Central memory CD4-positive, alpha-beta T cell (primary cell): ENCODE data around the gene ZNRF4.
"Not testable (repeated sequence)": the region's sequence is repeated elsewhere in the genome, so short reads cannot be mapped to it uniquely, and the experiment has no call there.

ENCODE experiments used
- DNase-seq: peaks from one replicate; pipeline ENCODE4 v3.0.0; 2022
- total RNA-seq, 3 experiments: gene quantifications; one replicate each; lab custom pipeline; 2026; lab: John Stamatoyannopoulos, UW

The ZNRF4 gene, protein sequence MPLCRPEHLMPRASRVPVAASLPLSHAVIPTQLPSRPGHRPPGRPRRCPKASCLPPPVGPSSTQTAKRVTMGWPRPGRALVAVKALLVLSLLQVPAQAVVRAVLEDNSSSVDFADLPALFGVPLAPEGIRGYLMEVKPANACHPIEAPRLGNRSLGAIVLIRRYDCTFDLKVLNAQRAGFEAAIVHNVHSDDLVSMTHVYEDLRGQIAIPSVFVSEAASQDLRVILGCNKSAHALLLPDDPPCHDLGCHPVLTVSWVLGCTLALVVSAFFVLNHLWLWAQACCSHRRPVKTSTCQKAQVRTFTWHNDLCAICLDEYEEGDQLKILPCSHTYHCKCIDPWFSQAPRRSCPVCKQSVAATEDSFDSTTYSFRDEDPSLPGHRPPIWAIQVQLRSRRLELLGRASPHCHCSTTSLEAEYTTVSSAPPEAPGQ
- total RNA-seq = 0 reads per million in 3 experiments

DNA sequence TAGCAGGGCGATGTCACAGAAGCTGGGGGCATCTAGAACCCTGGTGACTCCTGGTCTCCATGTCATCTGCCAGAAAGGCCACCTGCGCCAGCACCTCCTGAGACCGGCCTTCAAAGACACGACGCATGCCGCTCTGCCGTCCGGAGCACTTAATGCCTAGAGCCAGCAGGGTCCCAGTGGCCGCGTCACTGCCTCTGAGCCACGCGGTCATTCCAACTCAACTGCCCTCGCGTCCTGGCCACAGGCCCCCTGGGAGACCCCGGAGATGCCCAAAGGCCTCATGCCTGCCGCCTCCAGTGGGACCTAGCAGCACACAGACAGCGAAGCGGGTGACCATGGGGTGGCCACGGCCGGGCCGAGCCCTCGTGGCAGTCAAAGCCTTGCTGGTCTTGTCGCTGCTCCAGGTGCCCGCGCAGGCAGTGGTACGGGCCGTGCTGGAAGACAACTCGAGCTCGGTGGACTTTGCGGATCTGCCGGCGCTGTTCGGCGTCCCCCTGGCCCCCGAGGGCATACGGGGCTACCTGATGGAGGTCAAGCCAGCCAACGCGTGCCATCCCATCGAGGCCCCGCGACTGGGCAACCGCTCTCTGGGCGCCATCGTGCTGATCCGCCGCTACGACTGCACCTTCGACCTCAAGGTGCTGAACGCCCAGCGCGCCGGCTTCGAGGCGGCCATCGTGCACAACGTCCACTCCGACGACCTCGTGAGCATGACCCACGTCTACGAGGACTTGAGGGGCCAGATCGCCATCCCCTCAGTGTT is at the start of gene ZNRF4:
Gene ZNRF4, plus strand, starts transcription at position 51 of the 763 bp plus-strand sequence. Its CDS starts 75 bp downstream, at position 126.
- DNase-seq = no peak

DNA sequence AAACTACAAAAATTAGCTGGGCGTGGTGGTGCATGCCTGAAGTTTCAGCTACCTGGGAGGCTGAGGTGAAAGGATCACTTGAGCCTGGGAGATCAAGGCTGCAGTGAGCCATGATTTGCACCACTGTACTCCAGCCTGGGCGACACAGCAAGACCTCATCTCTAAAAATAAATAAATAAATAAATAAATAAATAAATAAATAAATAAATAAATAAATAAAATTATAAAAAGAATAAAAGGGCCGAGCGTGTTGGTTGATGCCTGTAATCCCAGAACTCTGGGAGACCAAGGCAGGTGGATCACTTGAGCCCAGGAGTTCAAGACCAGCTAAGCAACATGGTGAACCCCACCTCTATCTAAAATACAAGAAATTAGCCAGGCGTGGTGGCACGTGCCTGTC is 49.0 kb upstream of the ZNRF4 start:
- not testable (repeated sequence) for DNase-seq

DNA sequence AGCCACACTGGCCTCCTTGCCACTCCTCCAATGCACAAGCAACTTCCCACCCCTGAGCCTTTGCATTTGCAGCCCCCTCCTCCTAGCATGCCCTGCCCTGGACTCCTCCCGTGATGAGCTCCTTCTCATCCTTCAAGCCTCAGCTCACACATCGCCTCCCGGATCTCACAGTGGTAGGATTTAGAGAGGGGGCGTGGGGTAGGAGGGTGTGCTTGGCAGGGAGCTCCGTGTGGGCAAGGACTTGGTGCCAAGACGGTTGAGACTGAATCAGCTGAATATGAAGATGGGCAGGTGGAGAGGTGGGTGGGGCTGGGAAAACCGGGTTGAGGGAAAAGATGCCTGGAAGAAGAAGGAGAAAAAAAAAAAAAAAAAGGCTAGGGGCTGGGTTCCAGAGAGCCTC is 48.4 kb upstream of the ZNRF4 start:
- no peak for DNase-seq

DNA sequence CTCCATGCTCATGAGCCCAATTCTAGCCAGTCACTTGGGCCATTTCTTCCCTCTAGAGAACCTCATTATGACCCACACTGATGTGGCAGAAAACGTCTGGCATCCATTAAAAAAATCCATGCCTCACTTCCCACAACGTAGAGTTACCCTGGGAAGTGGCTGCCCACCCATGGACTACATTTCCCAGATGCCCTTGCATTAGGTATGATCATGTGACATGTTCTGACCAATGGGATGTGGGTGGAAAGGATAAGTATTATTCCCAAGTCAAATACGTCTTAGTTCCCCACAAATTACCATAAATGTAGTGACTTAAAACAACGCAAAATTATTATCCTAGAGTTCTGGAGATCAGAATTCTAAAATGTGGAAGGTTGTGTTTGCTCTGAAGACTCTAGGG is 47.9 kb upstream of the ZNRF4 start:
- no peak for DNase-seq

DNA sequence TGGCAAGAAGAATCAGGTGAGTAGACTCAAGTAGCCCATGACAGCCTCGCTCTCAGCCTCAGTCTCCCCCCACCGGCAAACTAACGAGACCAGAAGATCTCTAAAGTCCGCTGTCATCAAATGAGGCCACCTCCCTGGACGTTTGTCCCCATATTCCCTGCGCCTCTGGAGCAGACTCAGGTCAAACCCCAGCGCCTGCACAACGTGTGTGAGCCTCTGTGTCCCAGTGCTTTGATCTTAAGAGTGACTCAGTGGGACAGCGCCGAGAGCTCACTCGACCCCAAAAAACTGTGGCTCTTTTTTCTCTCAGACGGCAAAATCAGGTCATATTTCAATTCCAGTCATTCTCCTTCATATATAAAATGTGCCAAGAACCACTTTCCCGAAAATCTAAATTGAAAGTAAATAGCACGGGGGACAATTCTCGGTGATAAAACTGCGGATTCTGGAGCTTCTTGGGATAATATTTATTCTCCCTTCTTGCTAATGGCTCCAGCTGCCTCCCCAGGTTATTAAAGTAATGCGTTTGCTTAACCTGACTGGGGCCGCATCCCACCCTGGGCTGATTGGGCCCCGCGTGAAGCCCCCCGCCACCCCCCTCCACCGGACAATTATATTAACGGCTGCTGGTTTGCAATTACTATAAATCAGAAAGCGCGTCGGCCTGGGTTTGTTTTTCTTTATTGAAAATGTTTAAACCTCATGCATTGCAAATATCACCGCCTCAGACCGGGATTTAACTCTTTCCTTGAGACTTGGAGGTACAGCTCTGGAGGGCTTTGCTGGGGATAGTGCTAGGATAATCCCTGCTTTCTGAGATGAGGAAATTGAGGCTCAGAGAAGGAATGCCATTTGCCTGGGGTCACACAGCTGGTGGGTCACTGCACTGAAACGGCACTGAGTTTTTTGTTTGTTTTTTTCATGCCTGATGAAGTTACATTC is 37.5 kb upstream of the ZNRF4 start:
- DNase-seq = no peak

DNA sequence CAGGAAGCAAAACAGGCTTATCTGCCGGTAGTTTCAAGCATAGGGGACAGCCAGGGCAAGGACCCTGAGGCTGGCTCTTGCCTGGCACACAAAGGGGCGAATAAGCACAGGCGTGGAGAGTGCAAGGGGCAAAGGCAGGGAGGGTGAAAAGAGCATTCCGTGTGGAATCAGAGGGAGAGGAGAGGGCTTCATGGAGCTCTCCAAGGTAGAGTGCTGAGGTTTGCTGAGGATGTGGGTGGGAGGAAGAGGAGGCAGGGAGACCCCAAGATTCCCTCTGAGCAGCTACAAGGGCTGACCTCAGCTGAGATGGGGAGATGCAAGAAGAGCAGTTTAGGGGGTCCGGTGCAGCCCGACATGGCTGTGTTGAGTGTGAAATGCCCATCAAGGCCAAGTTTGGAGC is 36.5 kb upstream of the ZNRF4 start:
- no peak for DNase-seq

DNA sequence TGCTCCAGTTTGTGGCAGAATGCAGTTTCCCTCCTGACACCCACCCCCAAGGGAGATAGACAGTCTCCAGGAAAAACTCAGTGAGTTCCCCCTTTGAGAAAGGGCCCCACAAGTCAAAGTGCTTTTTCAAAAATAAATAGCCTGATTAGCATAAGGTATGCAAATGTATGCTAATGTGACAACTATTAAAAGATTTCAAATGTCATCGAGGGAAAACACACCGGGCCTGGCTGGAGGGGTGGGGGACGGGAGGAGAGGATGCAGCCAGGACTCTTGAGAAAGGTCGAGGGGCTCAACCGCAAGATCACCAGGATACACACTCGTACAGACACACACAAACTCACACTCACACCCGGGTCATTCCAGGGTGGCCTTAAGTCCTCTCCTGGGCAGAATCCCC is 34.3 kb upstream of the ZNRF4 start:
- no peak for DNase-seq

DNA sequence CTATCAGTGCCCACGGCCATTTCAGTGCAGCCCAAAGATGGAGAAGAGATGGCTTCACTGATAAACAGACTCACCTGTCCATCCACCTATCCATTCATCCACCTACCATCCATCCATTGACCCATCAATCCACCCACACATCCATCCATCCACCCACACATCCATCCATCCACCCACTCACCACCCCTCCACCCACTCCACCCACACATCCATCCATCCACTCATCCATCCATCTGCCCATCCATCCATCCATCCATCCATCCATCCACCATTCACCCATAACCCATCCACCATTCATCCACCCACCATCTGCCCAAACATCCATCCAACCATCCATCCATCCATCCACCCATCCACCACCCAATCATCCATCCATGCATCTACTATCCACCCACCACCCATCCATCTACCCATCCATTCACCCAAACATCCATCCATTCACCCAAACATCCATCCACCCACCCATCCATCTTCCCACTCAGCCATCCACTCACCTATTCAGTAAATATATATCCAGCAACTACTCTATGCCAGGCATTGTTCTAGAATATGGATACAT is 31.6 kb upstream of the ZNRF4 start:
- no peak for DNase-seq

DNA sequence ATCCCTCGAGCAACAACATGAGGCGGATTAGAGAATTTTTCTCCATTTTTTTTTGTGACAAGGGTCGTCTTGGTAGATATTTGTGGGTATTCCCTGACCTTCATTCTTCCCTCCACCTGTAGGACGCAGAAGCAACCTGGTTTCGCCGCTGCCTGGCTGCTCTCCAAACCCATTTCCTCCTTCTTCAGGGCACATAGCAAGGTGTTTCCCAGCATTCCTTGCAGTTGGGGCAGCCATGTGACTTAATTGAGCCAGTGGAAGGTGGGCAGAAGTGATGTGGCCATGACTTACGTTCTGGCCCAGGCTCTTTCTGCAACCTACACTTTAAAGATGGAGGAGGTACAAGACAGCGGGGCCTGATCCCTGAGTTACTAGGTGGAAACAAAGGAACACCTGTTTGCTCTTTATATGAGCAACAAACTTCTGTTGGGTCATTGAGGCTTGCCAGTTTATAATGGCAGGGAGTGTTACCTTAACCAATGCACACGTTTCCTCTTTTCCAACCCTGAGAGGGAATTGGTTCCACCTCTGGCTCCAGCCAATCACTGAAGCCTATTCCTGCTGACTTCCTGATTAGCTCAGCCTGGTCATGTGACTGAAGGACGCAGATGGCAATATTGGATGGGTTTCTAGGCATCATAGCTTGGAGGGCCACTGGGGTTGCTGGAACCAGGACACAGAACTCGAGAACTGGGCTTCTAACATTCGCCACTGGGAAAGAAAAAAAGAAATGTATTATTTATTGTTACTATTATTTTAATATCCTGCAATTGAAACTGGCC is 30.8 kb upstream of the ZNRF4 start:
- DNase-seq = no peak

DNA sequence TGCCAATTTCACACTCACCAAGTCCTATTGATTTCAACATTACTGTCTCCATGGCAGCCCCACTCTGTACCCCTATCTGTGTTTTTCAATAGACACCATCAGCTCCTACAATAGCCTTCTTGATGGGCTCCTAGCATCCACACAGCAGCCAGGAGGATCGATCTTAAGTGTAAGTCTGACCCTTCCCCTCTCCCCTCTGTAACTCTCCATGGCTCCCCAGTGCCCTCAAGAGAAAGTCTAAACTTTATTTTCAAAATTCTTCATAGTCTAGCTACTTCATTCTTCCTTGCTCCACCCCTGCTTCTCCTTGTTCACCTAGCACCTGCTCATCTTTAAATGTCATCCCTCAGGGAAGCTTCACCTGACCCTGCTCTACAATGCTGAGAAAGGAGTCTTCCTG is 30.0 kb upstream of the ZNRF4 start:
- no peak for DNase-seq

DNA sequence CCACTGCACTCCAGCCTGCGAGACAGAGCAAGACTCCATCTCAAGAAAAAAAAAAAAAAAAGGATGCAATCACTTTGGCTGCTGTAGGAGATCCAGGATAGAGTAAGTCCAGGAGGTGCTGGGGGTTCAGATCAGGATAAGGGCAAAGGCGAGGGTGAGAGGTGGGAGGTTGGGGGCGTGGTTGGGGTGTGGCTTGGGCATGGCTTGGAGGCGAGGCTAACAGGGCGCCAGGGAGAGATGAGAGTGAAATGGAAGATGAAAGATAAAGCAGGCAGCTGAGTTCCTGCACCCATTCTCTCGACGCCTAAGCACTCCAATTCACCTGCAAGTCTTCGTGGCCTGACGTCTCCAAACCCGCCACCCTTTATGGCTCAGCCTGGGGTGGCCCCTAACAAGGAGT is 25.0 kb upstream of the ZNRF4 start:
- DNase-seq = no peak

DNA sequence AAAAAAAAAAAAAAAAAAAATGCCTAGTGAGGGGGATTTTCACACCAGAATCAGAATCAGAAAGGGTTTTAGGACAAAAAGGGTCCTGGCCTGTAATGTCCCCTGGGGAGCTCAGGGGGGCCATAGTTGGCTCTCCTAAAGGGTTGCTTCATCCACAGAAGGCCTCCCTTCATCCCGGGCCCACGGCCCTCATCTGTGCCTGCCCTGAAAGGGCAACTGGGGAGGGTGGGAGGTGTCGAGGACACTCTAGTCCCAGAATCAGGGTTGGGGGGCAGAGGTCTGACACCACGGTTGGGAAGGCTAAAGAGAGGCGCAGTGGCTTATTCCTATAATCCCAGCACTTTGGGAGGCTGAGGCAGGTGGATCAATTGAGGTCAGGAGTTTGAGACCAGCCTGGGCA is 22.5 kb upstream of the ZNRF4 start:
- no peak for DNase-seq

DNA sequence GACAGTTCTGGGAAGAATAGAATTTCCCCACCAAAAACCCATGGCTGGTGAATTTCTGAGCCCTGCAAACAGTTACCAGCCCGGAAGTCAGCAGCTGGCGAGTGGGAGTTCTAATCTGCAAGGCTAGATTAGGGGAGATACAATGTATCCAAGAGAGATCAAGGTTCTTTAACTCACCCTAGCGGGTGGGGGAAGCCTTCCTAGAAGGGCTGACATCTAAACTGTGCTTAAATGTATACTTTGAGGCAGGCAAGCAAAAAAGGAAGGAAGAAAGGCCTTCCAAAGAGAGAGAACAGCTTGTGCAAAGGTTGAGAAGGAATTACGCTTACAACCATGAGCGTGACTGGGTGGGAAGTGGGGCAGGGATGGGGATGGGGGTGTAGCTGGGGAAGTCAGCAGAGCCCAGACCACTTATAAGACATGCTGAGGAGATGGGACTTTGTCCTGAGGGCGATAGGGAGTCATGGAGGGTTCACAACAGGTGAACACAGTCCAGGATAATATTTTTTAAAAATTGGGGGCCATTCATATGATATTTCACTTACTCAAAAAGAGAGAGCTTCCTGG is 20.8 kb upstream of the ZNRF4 start:
- DNase-seq = no peak

DNA sequence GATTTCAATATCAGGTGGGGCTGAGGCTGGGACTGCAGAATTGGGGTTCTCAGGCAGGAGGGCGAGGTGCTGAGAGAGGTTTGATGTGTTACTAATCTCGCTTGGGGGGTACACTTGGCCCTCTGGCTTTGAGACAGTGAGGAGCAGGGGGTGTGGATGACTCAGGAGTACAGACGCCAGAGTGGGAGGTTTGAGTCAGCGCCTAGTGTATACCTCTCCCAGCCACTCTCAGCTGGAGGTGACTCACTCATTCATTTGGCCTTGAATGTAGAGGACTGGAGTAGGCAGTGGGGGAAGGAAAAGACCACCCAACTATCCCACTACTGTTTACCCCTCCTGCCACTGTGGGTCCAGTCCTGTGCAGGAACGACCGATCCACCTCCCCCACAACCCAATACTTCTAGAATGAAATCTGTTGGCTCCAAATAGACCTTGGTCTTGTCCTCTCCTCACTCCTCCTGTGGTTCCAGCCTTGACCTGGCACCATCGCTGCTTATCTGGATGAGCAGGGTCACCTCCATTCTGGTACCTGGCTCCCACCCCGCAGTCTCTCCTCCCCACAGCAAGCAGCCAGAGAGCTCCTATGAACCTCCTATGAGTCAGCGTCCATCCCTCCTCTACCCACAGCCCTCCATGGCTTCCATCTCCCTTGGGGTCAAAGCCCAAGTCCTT is 20.1 kb upstream of the ZNRF4 start:
- DNase-seq = no peak

DNA sequence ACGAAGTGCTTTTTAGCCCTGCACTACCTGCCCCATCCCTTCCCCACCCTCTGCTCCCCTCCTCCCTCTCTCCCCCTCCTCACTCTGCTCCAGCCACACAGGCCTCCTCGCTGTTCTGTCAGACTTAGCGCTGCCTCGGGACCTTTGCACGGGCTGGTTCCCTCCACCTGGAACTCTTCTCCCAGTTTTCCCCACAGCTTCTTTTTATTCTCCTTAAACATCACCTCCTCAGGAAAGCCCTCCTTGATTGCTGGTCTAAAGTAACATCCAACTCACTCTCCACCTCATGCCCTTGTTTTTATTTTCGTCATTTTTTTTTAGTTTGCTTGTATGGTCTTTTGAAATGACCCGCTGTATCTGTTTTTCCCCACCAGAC is 19.6 kb upstream of the ZNRF4 start:
- DNase-seq = no peak

DNA sequence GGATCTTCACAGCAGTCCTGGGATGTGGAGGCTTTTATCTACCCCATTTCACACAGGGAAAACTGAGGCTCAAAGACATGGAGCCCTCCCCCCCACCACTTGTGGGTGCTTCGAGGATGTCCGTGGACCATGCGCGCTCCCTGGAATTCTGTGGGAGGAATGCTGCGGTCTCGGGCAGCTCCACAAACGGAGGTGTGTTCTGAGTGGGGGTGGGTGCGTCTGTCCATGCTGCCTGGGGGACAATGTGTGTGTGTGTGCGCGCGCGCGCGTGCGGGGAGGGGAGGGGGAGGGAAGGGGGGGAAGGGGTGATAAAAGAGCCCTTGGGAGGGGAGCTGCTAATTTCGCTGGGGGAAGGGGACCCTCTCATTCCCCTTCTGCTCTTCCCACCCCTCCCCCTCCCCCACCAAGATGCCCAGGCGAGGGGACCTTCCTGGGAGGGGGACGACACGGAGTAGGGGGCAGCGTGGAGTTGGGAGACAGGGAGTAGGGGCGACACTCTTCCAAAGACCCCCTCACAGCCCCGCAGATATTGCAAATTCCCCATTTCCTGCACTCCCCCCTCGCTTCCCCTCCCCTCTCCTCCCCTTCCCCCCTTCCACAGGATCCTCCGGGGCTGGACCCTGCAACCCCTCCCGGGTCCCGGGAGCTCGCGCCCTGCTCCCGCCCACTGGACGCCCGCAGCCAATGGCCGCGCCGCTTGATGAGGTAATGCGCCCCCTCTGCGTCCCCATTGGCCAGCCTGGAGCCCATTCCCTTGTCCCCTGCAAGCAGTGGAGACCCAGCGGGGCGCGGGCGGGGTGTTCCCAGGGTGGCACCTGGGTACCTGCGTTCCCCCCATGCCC is 18.9 kb upstream of the ZNRF4 start:
- no peak for DNase-seq

DNA sequence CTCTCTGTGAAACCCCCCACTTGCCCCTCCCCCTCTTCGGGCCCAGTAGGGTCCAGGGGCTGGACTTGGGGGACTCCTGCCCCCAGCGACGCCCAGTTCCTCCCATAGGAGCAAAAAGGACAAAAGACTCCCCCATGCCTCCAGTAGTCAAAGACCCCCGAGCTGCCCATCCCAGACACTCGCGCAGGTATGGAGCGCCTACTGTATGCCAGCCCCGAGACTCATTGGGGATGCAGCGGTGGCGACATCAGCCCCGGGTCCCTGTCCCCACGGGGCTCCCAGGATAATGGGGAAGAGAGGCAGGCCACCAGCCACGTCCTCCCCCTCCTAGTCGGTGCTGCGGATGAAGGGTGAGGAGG is 18.3 kb upstream of the ZNRF4 start:
- no peak for DNase-seq

DNA sequence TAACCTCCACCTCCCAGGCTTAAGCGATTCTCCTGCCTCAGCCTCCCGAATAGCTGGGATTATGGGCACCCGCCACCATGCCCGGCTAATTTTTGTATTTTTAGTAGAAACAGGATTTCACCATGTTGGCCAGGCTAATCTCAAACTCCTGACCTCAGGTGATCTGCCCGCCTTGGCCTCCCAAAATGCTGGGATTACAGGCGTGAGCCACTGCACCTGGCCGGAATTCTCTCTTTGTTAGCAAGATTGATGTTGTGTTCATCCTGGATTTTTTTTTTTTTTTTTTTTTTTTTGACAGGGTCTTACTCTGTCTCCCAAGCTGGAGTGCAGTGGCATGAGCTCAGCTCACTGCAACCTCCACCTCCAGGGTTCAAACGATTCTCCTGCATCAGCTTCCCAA is 16.5 kb upstream of the ZNRF4 start:
- not testable (repeated sequence) for DNase-seq

DNA sequence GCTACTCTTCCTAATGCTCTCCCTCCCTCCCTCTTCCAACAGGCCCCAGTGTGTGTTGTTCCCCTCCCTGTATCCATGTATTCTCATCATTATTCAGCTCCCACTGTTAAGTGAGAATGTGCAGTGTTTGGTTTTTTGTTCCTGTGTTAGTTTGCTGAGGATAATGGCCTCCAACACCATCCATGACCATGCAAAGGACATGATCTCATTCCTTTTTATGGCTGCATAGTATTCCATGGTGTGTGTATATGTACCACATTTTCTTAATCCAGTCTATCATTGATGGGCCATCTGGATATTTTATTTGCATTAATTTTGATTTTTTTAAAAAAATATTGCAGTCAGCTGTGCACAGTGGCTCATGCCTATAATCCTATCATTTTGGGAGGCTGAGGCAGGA is 15.8 kb upstream of the ZNRF4 start:
- DNase-seq = no peak

DNA sequence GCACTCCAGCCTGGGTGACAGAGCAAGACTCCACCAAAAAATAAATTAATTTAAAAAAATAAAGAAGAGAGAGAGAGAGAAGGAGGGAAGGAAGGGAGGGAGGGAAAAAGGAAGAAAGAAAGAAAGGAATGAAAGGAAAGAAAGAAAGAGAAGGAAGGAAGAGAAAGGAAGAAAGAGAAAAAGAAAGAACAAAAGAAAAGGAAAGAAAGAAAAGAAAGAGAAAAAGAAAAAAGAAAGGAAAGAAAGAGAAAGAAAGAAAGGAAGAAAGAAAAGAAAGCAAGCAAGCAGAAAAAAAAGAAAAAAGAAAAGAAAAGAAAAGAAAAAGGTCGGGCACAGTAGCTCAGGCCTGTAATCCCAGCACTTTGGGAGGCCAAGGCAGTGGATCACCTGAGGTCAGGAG is 14.9 kb upstream of the ZNRF4 start:
- DNase-seq = no peak
